Stimulated activated CD4-positive, alpha-beta T cell treated with anti-CD3 and anti-CD28 coated beads, Interleukin-15, amount 100 ng/mL, for 1 hour (primary cell): ENCODE data around the gene CYTH2.
"Not testable (repeated sequence)": the region's sequence is repeated elsewhere in the genome, so short reads cannot be mapped to it uniquely, and the experiment has no call there.

Experiments used
- DNase-seq, 2 donors: peaks; one replicate each; pipeline ENCODE4 v3.0.0-alpha.2; 2020; ENCODE audit warnings: low read depth in 1 of 2, low spot score in 1 of 2

Gene CYTH2

DNA sequence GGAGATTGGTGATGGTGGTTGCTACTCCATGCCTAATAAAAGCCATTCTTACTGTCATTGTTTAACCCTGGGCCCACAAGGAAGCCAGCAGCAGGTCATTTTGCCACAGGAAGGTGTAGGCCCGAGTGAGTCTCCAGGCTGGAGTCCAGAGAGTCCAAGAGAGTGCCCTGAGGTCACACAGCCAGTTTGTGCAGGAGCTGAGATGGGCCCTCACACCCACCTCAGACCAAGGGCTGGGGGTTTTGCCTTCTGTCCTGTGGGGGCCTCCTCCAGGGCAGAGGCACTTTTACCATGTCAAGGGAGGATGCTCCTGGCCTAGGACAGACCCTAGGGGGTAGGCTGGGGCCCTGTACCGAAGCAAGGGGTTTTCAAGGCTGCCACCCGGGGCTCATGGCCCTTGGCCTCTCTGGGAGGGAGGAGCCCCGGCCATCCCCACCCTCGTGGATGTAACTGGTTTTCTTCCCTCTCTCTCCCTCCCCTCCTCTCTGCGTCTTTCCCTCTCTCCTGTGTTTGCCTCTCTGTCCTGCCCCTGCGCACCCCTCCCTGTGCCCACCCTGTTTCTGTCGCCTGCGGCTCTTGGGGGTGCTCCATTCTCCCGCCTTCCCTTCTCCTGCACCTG lies 8.0 kb downstream of the CYTH2 start:
- DNase-seq: no peak

DNA sequence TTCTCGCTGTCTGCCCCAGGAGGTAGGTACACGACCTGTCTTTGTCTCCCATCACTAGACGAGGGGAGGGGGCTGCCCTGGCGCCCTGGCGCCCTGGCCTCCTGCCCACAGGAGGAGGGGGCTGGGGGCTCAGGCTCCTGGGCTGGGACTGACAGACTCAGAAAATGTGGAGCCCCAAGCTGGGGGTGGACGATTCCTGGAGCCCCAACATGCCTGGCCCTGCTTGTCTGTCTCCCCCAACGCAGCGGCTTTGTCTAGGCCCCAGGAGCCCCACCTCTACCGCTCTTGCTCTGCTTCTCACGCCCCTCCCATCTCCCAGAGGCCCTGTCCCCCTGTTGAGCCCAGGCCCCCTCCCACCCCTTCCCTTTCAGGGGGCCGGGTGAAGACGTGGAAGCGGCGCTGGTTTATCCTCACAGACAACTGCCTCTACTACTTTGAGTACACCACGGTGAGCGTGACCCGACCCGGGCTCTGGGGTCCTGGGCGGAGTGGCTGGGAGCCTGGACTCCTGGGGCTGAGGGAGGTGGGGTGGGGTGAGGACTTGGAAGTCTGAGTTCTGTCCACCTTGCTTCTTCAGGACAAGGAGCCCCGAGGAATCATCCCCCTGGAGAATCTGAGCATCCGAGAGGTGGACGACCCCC lies 8.6 kb downstream of the CYTH2 start:
- DNase-seq: no peak

DNA sequence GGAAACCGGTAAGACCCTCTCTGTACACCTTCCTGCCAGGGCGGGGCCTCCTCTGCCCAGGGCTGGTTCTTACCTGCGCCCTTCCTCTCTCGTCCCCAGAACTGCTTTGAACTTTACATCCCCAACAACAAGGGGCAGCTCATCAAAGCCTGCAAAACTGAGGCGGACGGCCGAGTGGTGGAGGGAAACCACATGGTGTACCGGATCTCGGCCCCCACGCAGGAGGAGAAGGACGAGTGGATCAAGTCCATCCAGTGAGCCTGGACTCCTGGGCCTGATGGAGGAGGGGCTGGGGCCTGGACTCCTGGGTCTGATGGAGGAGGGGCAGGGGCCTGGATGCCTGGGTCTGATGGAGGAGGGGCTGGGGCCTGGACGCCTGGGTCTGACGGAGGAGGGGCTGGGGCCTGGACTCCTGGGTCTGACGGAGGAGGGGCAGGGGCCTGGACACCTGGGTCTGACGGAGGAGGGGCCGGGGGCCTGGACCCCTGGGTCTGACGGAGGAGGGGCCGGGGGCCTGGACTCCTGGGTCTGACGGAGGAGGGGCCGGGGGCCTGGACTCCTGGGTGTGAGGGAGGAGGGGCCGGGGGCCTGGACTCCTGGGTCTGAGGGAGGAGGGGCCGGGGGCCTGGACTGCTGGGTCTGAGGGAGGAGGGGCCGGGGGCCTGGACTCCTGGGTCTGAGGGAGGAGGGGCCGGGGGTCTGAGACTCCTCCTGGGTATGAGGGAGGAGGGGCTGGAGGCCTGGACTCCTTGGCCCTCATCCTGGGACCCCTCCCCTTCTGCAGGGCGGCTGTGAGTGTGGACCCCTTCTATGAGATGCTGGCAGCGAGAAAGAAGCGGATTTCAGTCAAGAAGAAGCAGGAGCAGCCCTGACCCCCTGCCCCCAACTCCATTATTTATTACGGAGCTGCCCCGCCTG lies 9.4 kb downstream of the CYTH2 start:
- no peak for DNase-seq

DNA sequence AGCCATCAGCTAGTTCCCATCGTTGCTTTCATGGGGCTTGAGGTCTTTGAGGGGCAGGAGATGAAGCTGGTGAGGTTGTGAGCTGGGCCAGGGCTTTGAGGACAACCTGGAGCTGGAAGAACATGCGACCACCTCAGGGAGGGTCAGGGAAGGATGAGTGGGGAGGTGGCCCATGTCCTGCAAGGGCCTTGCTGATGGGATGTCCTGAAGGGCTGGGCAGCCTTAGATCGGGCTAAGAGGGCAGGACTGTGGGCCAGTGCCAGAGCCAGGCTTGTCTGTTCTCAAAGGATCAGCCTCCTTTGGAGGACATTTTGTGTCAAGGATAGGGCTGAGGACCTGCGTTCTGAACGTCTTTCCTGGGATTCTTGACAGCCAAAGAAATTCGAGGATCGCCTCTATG lies 10.5 kb downstream of the CYTH2 start:
- DNase-seq: no peak

DNA sequence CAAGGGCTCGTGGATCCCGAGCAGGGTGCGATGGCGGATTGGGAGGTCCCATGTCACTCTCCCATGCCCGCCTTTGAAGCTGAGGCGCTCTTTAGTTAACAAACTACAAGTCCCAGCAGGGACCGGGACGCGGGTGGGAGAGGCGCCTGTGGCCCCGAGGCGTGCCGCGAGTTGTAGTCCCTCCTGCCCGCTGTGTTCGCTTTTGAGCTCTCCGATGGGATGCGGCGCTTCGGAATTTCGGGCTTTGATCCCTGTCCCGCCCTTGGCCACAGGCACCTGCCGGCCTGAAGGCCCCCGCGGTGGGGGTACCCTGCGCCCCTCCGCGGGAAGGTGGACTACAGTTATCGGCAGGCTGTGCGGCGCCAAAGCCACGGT lies 11.0 kb downstream of the CYTH2 start:
- peak in 1 of 2 donors; percentile 33 for DNase-seq

DNA sequence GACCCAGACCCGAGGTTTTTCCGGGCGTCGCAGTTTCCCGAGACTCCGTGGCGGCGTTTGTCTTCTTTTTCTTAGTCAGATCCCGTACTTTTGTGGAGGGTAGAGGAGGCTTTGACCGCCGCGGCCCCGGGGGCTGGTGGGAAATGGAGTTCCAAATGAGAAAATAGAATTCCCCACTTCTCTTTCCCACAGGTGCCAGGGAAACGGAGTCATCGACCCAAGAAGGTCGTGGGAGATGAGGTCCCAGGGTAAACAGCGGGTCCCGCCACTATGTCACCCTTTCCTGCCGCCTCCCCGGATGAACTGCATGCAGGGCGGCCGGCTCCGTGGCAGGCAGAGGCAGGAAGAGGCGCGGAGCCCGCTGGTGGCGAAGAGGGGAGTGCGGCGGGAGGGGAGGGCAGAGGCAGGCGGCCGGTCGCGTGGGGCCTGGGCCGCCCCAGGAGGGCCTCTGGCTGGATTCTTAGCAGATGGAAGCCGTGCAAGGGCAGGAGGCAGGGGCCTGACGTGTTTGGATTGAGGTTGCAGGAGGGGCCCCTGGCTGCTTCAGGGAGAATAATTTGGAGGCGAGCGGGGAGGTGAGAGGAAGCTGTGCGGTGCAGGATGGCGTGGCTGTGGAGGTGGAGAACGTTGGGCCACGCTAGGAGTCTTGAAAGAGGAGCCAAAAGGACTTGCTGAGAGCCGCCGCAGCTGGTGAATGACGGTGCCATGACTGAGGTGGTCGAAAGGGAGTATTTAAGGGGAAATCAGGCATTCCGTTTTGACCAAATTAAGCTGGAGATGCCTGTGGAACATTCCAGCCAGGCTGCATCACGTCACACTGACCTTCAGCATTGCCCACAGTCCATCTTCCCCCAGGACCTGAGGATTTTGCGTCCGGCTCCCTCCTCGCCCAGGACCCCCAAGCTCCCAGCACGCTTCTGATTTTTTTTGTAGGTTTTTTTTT lies 11.7 kb downstream of the CYTH2 start:
- peak in 1 of 2 donors; percentile 38 for DNase-seq

DNA sequence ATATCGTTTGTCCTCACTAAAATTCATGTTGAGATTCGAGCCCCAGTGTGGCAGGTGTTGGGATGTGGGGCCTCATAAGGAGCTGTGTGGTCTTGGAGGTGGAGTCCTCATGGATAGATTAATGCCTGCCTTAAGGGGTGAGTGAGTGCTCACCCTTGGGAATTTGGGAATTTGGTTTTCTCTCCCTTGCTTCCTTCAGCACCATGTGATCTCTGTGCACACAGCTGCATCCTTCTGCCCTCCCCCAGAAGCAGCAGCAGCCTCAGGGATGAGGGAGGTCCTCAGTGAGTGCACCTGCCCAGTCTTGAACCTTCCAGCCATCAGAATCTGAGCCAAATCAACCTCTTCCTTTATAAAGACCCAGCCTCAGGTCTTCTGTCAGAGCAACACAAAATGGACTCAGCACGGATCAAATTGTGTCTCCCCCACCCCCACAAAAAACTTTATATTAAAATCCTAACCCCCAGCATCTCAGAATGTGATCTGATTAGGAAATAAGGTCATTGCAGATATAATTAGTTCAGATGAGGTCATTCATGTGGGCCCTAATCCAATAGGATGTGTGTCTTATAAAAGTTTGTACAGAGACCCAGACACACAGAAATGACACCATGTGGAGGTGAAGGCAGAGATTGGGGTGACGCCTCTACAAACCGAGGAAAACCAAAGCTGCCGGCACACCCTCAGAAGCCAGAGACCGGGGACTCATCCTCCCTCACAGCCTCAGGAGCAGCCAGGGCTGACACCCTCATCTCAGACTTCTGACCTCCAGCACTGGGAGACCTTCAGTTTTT lies 12.9 kb downstream of the CYTH2 start:
- no peak for DNase-seq

DNA sequence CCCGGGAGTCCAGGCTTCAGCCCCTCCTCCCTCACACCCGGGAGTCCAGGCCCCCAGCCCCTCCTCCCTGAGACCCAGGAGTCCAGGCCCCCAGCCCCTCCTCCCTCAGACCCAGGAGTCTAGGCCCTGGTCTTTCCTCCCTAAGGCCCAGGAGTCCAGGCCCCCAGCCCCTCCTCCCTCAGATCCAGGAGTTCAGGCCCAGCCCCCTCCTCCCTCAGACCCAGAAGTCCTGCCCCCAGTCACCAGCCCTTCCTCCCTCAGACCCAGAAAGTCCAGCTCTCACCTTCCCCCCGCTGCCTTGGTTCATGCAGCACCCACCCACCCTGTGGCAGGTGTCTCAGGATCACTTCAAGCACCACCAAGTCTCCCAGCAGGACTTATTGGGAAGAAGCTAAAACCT lies 14.1 kb downstream of the CYTH2 start:
- no peak for DNase-seq

DNA sequence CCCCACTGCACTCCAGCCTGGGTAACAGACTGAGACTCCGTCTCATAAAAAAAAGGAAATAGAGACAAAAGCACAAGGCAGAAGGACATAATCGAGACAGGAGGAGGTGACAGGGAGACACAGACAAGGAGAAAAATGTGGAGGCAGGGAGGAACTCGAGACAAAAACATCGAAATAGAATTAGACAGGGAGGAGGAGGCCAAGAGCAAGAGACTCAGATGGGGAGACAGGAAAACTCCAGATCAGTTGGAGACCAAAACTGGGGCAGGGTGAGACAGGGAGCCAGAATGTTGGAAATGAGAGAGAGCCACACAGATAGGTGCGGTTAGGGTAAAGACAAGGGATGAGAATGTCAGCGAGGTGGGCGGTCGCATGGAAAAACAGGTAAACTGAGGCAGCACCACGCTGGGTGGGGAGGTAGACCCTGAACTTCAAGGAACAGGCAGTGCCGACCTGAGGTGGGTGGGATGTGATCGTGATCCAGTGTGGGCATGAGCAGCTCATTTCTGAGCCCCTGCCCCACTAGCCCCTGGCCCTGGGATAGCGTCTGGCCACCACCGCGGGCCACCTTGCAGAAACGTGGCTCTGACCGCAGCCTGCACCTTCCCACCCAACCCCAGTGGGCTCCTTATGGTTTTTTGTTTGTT lies 15.2 kb downstream of the CYTH2 start:
- no peak for DNase-seq

DNA sequence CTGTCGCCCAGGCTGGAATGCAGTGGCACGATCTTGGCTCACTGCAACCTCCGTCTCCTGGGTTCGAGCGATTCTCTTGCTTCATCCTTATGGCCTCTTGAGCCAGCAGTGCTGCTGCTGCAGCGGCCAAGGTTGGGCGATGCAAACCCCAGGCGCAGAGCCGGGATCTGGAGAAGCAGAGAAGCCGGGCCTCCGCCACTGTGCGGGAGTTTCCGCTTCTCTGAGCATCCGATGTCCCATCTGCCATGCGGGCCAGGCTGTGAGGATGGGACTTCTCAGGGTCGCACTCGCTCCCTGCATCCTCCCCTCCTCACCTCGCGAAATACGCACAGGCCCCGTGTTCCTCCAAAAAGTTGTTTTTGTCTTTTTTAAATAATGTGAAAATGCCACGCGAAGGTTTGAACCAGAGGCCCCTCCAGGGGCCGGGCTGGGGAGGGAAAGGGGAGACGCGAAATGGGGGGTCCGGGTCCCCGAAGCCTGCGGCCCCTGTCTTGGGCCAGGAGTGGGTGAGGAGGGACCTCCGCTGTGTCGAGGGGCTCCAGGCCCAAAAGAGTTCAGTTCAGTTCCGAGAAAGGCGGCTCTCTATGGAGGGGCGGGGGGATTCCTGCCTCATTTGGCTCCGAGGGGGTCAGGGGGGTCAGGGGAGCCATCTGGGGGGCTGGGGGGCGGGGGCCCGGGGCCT lies 15.9 kb downstream of the CYTH2 start:
- no peak for DNase-seq

DNA sequence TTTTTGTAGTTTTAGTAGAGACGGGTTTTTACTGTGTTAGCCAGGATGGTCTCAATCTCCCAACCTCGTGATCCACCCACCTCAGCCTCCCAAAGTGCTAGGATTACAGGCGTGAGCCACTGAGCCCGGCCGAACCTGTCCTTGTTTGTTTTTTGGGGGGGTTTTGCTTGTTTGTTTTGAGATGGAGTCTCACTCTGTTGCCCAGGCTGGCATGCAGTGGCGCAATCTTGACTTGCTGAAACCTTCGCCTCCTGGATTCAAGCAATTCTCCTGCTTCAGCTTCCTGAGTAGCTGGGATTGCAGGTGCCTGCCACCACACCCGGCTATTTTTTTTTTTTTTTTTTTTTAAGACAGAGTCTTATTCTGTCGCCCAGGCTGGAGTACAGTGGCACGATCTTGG lies 17.5 kb downstream of the CYTH2 start:
- not testable (repeated sequence) for DNase-seq

DNA sequence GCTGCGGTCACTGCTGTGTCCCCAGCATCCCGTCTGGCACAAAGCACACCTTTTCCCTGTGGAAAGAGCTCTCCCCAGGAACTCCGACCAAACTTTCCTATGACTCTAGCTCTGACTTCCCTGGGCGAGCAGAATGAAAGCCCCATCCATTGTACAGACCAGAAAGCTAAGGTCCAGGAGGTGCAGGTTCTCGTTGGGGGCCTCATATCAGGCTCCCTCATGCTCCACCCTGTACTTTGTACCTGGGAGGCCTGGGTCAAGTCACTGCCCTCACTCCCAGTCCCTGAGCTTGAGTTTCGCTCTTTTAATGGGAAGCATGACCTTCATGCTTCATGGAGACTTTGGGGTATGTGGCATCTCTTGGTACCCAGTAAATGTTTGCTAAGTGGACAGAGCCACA lies 18.4 kb downstream of the CYTH2 start:
- DNase-seq: no peak

DNA sequence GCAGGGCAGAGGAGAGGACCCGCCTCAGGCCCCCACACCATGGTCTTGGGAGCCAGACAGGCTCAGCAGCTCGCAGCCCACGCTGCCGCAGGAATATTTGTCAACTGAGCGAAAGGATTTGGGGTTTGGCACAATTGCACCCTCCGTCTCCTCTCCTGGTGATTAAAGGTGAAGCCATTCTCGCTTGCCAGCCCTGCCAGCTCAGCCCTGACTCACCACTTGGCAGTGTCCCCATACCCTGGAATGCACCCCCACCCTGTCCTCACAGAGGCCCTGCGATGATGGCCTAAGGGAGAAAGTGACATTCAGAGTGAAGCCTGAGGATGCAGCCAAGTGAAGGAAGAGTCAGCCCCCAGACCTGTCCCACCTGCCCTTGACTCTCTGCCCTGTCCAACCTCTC lies 18.8 kb downstream of the CYTH2 start:
- no peak for DNase-seq

DNA sequence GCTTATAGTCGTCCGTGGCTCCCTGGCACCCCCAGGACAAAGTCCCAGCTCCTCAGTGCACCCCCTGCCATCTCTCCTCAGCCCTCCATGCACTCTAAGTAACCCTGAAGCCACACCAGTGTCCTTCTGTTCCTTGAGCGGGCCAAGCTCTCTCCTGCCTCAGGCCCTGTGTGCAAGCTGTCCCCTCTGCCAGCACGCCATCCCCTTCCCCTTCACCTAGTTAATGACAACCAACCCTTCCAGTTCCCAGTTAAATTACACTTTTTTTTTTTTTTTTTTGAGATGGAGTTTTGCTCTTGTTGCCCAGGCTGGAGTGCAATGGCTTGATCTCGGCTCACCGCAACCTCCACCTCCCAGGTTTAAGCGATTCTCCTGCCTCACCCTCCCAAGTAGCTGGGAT lies 19.3 kb downstream of the CYTH2 start:
- not testable (repeated sequence) for DNase-seq

DNA sequence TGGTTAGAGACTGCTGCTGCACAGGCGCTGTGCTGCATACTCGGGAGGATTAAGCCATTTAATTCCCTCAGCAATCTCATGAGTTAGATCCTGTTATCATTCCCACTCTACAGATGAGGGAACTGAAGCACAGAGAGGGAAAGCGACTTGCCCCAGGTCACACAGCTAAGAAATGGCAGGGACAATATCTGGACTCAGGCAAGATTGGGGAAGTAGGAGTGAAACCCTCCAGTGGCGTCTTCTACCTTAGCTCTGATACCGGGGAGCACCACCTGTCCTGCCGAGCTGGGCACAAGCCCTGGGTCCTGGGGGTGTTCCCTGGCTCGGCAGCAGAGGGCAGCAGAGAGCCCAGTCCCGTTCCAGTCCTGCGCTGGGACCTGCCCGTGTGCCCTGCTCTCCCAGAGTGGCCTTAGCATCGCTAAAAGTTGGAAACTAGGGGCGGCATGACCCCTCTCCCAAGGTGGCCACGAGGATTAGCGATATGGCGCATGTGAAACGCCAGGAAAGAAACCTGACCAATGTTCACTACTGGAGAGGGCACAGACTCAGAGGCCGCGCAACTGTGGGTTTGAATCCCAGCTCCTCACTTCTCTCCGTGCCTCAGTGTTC lies 20.5 kb downstream of the CYTH2 start:
- peak; percentile 60 to 78 for DNase-seq

DNA sequence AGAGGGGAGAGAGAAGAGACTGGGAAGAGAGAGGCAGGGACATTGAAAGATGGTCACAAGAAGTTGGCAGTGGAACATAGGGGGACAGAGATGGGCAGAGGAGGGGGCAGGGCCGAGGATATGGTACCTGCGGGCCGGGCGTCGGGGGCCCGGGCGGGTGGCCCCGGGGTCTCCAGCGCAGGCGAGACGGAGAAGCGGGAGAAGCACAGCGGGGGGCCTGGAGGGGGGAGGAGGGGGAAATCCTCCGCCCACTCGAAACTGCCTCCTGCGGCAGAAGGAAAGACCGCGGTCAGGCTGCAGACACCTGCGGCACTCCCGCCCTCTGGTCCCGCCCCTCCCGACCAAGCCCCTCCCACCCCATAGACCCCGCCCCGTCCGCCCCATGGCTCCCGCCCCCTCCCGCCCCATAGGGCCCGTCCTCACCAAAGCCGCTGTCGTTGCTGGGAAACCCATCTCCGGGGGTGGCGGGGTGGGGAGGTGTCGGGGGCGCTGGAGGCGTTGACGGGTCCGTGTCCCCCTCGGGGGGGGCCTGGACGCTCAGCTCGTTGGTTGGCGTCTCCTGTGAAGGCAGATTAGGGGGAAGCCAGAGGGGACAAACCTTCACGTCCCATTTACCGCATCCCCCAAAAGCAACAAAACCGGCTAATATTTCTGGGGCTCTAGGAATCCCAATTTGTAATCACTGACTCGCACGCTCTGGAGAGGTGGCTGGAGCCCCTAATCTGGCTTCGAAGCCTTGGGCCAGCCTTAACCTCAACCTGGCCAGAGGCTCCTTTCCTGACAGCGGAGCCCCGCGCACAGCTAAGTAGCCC lies 22.0 kb downstream of the CYTH2 start:
- peak in 1 of 2 donors; percentile 42 for DNase-seq

DNA sequence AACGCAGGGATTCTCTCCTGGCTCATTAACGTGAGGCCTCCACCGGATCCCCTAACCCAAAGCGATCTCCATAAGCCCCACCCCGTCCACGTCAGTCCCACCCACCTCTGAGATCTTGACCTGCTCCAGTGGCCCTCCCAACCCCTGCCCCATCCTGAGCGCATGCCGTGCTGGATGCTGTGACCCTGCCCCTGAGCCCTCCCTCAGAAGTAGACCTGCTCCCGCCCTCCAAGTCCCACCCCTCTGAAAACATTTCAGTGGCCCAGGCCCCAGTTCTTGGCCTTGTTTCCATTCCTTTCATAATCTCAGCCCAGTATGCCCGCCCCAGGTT lies 22.6 kb downstream of the CYTH2 start:
- DNase-seq: no peak
